Tibial artery (tissue), 4 donors: ENCODE results near the gene PLA2G2C.
A peak's percentile ranks its signal among the peaks of the same experiment; 100 is the strongest.

ENCODE experiments used
- DNase-seq, 2 donors: peaks; one replicate each; pipeline ENCODE4 v3.0.0-alpha.2; 2019
- H3K27ac ChIP-seq, 2 donors: fragments of 200-600 bp; sonication (generic) in 1 of 2; 1 replicate in 1 of 2; 2 replicates in 1 of 2; pipeline ENCODE4 v1.5.1; 2018 to 2019; ENCODE audit warnings: mild to moderate bottlenecking in 1 of 2
- H3K27me3 ChIP-seq, 2 donors: fragments of 200-600 bp; sonication (generic) in 1 of 2; one replicate each; pipeline versions ENCODE4 v1.5.1 to v1.6.0; 2016 to 2019
- H3K36me3 ChIP-seq, 3 donors: fragments of 200-600 bp; sonication (generic) in 2 of 3; one replicate each; pipeline ENCODE4 v1.5.1; 2016 to 2019; ENCODE audit warnings: mild to moderate bottlenecking in 2 of 3
- H3K4me1 ChIP-seq, 4 donors: fragments of 200-600 bp; sonication (generic) in 2 of 4; 1 replicate in 3 of 4; 2 replicates in 1 of 4; pipeline ENCODE4 v1.5.1; 2016 to 2019
- H3K4me3 ChIP-seq, 2 donors: fragments of 200-600 bp; sonication (generic) in 1 of 2; 1 replicate in 1 of 2; 2 replicates in 1 of 2; pipeline ENCODE4 v1.5.1; 2018 to 2019; ENCODE audit warnings: mild to moderate bottlenecking in 2 of 2
- H3K9me3 ChIP-seq, 3 donors: fragments of 200-600 bp; sonication (generic) in 1 of 3; one replicate each; pipeline ENCODE4 v1.5.1; 2016 to 2019
- intact Hi-C: fragments of 100-400 bp; cut with DNase I; formaldehyde crosslinking; loops from one replicate; pipeline ENCODE4 v1.15.0; 2023; ENCODE audit warnings: low total_unique reads
- TF ChIP-seq, protein P1 (sequence below), 2 experiments: fragments of 200-600 bp in 1 of 2; fragments of 450-650 bp in 1 of 2; IDR thresholded peaks; one replicate each; pipeline ENCODE4 v1.5.1; 2017 to 2019; ENCODE audit warnings: antibody characterized with exemption in 2 of 2, mild to moderate bottlenecking in 1 of 2, moderate library complexity in 1 of 2

Gene PLA2G2C

DNA sequence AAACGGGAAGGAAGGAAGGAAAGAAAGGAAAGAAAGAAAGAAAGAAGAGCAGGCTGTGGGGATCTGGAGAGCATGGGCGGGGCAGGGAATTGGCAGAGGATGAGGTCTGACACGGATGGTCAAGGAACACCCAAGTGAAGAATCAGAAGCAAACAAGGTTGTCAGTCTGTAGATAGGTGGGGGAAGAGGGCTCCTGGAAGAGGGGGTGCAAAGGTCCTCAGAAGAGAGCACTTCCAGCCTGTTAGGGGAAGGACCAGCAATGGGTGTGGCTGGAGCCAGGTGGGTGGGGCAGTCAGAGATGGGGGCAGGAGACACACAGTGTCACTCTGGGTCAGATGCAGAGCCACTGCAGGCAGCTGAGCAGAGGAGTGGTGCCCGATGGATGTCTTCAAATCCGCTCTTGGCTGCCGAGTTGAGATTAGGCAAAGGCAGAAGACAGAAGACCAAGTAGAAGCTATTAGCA, 11.0 kb upstream of the PLA2G2C start:
- Histone ChIP-seq H3K36me3 (no peaks in the 10 kb centered on the region), H3K4me1 (no peaks in the 10 kb centered on the region), H3K27me3 (peaks cover 0 to 50% of the 10 kb centered on the region in 2 donors), H3K4me3 (no peak overlapping the region), H3K27ac (no peak overlapping the region), H3K9me3 (no peaks in the 10 kb centered on the region)
- intact Hi-C loops, result no loop called here
- DNase-seq, result no peak
- TF ChIP-seq, protein P1, sequence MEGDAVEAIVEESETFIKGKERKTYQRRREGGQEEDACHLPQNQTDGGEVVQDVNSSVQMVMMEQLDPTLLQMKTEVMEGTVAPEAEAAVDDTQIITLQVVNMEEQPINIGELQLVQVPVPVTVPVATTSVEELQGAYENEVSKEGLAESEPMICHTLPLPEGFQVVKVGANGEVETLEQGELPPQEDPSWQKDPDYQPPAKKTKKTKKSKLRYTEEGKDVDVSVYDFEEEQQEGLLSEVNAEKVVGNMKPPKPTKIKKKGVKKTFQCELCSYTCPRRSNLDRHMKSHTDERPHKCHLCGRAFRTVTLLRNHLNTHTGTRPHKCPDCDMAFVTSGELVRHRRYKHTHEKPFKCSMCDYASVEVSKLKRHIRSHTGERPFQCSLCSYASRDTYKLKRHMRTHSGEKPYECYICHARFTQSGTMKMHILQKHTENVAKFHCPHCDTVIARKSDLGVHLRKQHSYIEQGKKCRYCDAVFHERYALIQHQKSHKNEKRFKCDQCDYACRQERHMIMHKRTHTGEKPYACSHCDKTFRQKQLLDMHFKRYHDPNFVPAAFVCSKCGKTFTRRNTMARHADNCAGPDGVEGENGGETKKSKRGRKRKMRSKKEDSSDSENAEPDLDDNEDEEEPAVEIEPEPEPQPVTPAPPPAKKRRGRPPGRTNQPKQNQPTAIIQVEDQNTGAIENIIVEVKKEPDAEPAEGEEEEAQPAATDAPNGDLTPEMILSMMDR (IDR thresholded peaks at IDR 0.05), result no peak

DNA sequence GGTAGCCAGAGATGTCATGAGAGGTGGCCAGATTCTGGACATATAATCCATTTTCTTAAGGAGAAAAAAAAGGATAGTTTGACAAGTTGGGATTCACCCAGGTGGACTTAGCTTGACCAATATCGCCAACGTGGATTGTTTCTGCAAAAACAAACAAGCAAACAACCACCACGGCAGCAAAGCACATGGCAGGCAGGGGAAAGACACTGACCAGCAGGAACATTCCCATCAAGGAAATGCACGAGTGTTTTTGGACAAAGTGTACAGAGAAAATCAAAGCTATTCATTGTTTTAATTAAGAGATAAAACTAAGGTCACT, 9.1 kb upstream of the PLA2G2C start:
- H3K9me3 ChIP-seq, result no peaks in the 10 kb centered on the region
- H3K4me3 ChIP-seq, result no peak overlapping the region
- no peaks in the 10 kb centered on the region for H3K4me1 ChIP-seq
- H3K36me3 ChIP-seq, result no peaks in the 10 kb centered on the region
- TF ChIP-seq, protein P1 (IDR thresholded peaks at IDR 0.05), result no peak
- no peak overlapping the region for H3K27ac ChIP-seq
- DNase-seq, result no peak
- intact Hi-C loops, result no loop called here
- peaks cover 0 to 55% of the 10 kb centered on the region in 2 donors for H3K27me3 ChIP-seq

DNA sequence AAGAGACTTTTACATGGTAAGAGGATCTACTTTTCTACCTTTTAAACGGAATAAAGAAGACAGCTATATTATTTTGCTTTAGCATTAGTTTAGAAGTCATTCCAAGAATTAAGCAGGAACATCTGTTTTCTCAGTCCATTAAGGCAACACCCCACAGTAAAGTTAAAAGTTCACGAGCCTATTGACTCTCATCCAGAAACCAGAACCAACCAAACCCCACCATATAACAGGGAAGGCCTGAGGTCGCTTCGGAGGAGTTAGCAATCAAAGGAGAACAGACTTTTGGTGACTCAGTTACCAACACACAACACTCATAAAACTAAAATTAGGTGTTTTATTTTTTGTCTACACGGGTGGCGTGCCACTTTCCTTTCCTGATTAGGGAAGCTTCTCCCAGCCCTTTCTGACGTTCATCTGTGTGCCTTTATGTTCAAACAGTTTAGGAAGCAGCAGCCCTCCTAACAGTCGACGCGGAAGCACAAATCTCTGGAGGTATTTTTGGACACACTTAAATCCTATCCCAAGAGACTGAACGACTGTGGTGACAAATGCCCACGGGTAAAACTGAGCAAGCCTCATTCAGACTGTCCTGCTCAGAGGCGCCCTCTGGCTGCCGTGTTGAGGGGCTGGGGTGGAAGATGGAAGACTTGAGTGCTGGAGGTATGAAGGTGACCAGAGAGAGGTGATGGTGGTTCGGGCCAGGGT, 8.6 kb upstream of the PLA2G2C start:
- TF ChIP-seq, protein P1 (IDR thresholded peaks at IDR 0.05), result peak; percentile 50 to 57
- no peaks in the 10 kb centered on the region for H3K9me3 ChIP-seq
- H3K36me3 ChIP-seq, result no peaks in the 10 kb centered on the region
- H3K4me3 ChIP-seq, result no peak overlapping the region
- peaks cover 0 to 60% of the 10 kb centered on the region in 2 donors for H3K27me3 ChIP-seq
- intact Hi-C loops, result no loop called here
- peak in 1 of 2 donors; percentile 65 for DNase-seq
- no peak overlapping the region for H3K27ac ChIP-seq
- no peaks in the 10 kb centered on the region for H3K4me1 ChIP-seq

DNA sequence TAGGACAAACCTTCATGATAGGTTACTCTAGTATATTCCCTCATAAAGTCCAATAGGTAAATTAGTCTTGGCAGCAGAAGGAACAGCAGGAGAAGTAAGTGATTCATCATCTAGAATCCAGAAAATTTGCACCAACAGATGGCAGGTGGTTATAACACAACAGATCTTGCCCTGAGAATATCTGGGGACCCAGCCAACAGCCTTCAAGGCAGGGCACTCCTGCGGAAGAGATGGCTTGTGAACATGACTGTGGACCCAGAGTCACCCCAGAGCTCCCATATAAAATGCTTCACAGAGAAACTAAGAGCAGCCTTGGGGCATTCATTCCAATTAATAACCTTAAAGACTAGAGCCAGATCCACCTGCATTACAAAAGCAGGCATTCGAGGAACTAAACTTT, 7.9 kb upstream of the PLA2G2C start:
- no peaks in the 10 kb centered on the region for H3K4me1 ChIP-seq
- no peak for DNase-seq
- H3K27me3 ChIP-seq, result peaks cover 0 to 65% of the 10 kb centered on the region in 2 donors
- H3K9me3 ChIP-seq, result no peaks in the 10 kb centered on the region
- intact Hi-C loops, result no loop called here
- no peak overlapping the region for H3K4me3 ChIP-seq
- H3K36me3 ChIP-seq, result no peaks in the 10 kb centered on the region
- H3K27ac ChIP-seq, result no peak overlapping the region
- TF ChIP-seq, protein P1 (IDR thresholded peaks at IDR 0.05), result no peak

DNA sequence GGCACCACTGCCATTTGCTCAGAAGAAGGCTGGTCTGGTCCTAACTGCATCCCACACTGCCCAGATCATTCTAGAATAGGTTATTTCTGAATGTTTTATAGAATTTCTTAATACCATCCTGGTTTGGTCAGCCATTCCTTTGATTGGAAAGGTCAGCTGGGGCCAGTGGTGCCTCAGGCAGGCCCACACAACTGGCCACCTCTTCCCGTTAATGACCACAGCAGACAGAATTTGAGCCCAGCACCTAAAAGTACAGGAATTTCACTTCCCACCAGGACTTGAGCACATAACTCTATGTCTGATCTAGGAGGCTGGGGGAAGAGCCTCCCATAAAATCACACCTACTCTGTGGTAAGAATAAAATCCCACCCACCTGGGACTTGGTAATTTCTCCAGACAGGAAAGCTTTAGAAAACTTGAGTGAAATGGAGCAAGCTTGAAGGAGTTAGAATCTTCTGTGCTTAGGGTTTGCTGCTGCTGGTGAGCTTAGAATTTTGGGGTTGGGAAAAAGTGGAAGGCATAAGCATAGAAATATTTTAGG, 6.6 kb upstream of the PLA2G2C start:
- H3K9me3 ChIP-seq, result no peaks in the 10 kb centered on the region
- no peaks in the 10 kb centered on the region for H3K4me1 ChIP-seq
- DNase-seq, result no peak
- no peaks in the 10 kb centered on the region for H3K36me3 ChIP-seq
- intact Hi-C loops, result no loop called here
- peaks cover 0 to 72% of the 10 kb centered on the region in 2 donors for H3K27me3 ChIP-seq
- no peak overlapping the region for H3K4me3 ChIP-seq
- TF ChIP-seq, protein P1 (IDR thresholded peaks at IDR 0.05), result no peak
- no peak overlapping the region for H3K27ac ChIP-seq
